IPS-18c (cell line): ENCODE results near the gene CACNA2D3.

Source experiments
- H3K4me3 ChIP-seq: 2 replicates; pipeline ENCODE4 v1.7.0; 2013; ENCODE audit warnings: low read depth, mild to moderate bottlenecking, low read length, moderate library complexity; ENCODE audit not compliant: insufficient read depth
- H3K9me3 ChIP-seq: one replicate; pipeline ENCODE4 v1.6.1; 2013; ENCODE audit warnings: mild to moderate bottlenecking, low read length, moderate library complexity; ENCODE audit not compliant: control insufficient read depth, insufficient read depth

CACNA2D3 gene

DNA sequence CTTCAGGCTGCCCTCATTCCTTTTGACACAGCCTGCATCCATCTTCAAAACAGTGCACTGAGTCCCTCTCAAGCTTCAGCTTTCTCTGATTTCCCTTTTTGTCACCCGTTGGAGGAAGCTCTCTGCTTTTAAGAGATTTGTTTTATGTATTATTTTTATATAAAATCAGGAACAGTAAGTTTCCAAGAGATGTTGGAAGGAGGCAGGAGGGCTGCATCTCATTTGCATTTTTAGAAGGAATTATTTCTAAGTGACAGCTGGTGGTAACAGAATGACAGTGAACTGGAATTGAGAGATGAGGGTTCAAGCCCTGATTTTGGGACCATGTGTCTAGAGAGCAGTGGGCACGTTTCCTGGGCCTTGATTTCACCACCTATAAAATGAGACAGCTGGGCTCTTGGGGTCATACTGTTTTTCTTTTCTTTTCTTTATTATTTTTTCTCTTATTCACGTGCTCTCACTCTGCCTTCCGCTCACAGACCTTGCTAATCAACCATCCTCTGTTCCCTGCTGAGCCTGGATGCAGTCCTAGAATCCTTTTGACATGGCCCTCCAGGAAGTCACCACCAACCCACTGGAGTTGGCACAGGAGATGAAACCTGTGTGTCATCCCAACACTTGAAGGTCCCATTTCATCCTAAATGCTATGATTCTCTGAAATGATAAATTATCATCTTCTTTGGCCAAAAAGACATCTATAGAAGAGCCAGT, 148.6 kb downstream of the CACNA2D3 start:
- H3K9me3 ChIP-seq: no peaks in the 10 kb centered on the region
- H3K4me3 ChIP-seq: no peak overlapping the region

DNA sequence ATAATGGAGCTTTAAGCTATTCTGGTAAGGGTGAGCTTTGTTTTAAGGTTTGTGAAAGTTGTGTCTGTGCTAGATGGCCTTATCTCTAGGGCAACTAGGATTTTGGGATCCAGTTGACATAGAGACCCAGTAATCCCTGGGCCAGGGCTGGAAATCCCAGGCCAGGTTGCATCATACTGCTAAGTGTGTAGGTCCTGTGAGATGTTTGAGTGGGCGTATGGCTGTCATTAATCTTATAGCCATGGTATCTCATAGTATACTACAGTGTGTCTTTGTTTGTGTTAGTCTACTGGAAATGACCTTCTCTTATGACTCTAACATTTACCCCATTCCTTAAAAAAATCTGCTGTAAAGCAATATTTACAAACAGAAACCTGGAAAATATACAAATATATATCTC, 151.4 kb downstream of the CACNA2D3 start:
- Histone ChIP-seq H3K4me3 (no peak overlapping the region), H3K9me3 (no peaks in the 10 kb centered on the region)

DNA sequence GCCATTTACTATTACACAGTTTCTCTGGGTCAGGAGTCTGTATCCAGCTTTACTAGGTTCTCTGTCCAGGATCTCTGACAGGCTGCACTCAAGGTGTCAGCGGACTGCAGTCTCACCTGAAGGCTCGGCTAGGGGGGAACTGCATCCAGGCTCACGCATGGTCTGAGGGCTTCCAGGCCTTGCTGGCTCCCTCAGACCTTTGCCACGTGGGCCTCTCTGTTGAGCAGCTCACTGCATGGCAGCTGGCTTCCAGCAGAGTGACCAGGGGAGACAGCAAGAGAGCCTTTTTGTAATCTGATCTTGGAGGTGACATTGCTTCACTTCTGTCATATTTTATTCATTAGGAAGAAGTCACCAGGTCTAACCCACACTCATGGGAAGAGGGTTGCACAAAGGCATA, 152.3 kb downstream of the CACNA2D3 start:
- no peak overlapping the region for H3K4me3 ChIP-seq

DNA sequence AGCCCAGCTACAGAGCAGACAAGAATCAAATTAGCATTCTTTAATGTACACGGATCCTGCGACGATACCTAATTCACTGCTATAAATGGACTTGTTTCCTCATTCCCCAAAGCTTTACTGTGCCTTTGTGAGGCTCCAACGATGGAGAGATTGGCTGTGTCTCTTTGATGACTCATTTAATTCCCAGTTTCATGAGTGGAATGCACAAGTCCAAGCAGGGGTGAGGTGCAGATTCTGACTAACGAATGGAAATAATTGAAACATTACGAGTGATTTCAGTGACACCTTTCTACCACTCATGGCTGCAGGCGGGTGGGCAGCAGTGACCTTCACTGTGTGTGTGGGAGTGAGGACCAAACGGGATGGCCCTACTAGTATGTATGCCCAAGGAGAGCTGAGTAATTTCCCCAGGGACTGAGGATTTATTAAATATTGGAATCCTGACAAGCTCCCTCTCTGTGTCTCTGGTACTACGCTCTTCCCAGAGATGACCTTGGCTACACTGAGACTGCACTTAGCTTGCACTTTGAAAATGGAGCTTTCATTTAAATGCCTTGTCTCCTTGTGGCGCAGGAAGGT, 156.7 kb downstream of the CACNA2D3 start:
- no peaks in the 10 kb centered on the region for H3K9me3 ChIP-seq
- no peak overlapping the region for H3K4me3 ChIP-seq

More for the DNA sequence above, 152.3 kb downstream of the CACNA2D3 start:
- no peaks in the 10 kb centered on the region for H3K9me3 ChIP-seq

DNA sequence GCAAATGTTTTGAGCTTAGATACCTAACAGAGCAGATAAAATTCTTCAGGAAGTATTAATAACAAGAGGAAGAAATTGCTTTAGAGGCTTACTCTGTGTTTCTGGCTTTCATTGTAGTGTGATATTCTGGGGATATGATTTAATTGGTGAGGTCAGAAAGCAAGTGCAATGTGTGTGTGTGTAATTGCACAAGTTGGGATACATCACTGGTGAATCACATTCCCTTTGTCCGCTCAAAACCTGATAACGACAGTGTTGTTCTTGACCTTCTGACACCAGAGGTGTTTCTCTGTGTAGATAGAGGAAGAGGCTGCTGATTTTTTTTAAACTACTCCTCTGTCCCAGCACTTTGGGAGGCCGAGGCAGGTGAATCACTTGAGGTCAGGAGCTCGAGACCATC, 161.1 kb downstream of the CACNA2D3 start:
- Histone ChIP-seq H3K4me3 (no peak overlapping the region), H3K9me3 (peaks cover 2% of the 10 kb centered on the region)

DNA sequence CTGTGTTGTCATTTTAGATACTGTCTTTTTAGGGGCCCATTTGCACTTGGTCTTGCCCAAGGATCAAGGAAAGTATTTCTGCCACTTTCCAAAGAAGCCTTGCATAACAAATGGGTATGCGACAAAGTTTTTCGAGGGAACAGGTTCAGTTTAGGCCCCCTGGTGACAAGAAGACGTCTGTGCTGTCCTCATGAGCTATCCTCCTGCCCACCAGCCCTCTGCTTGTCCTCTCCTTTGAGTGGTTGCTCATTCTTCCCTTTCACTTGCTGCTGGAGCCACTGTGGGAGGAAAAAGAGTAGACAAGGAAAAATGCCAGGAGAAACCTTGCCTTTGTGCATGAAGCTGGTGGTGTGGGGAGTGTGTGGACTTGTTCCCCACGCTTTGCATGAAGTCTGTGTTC, 171.9 kb downstream of the CACNA2D3 start:
- Histone ChIP-seq H3K9me3 (no peaks in the 10 kb centered on the region), H3K4me3 (no peak overlapping the region)

DNA sequence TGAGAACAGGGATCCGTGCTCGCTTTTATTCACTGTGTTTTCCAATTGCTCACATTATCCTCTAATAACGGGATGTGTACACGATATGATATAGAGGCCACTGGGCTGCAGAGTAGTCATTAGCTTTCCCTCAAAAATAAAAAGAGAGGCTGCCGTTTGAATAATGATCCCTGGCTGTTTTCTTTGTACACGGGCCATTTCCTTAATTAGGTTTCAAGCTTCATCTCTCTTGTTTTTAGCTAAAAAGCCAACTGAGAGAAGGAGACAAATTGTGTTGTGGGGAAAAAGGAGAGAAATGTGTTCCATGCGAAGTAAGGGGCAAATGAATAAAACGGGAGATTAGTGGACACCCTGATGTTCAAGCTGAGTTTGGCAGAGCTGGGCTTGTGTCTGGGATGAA, 174.2 kb downstream of the CACNA2D3 start:
- H3K4me3 ChIP-seq: no peak overlapping the region
- no peaks in the 10 kb centered on the region for H3K9me3 ChIP-seq

DNA sequence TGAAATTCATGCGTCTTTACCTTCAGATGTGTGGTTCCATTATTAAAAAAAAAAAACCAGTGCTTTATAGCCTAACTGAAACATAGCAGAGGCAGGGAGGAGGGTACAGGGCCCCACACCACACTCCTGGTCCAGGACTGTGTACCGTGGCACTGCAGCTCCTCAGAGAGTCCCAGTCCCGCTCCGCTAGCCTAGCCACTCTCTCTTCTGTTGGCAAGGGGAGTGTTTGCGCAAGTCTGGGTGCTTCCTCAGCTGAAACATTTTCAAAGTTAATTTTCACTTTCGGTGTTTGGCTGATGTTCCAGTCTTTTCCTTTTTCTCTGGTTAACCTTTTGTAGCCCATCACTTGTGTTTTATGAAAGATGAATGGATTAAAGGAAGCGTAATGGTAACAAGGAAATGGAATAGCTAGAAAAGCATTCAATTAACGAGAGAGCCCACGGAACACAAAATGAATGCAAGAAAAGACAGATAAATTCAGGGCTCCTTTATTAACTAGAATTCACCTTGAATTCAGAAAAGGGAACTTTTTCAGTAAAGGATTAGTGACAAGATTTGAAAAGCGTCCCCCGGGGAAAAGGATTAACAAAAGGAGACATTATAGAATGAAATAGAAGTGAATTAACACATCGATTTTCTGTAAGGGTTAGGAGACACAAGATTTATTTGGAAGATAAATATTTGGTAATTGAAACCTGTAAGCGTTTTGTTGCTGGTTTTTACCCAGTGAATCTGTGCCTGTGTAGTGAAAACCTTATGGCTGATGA, 177.0 kb downstream of the CACNA2D3 start:
- no peaks in the 10 kb centered on the region for H3K9me3 ChIP-seq
- no peak overlapping the region for H3K4me3 ChIP-seq

DNA sequence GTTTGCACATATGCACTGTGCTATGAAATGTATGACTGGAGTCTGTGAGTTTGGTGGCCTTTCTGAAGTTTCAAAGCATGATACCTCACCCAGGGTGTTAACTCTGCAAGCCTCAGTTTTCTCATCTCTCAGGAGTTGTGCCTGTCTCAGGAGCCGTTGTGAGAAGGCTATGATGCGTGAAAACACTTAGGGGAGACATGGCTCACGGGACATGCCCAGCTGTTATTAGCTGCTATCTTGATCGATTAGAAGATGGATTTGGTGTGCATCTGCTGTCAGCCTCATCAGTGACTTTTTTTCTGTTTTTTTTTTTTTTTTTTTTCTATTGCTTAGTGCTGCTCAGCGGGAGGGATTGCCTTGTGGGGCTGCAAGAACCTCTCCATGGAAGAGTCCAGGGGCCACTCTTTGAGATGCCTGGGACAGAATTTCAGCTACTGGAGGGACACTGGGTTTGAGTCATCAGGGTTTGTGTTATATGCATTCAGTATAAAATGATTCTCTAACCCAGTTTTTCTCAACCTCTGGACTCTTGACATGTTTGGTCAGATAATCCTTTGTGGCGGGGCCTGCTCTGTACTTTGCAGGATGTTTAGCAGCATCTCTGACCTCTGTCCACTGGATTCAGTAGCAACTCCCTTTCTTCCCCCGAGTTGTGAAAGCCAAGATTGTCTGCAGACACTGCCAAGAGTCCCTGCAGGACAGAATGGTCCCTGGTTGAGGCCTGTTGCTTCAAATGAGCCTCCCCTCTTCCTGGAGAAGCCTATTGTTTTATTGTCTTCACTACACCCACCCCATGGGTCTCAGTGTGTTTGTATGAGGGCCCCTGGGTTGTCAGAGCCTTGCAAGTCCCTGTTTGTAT, 181.4 kb downstream of the CACNA2D3 start:
- no peaks in the 10 kb centered on the region for H3K9me3 ChIP-seq

DNA sequence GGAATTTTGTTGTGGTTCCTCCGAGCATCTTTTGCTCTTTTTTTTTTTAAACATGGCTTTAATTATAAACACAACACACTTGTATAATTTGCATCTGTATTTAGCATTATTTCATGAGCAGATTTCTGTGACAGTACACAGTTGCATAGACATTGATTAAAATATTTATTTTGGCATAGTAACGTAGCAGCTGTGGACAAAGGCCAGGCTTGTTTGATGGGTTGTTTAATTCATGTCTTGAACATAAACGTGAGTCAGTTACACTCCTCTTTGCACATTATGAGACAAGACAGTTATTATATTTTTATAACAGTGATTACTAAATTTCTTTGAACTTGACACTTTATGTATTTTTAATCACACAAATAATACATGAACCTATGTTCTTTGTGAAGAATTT, 182.5 kb downstream of the CACNA2D3 start:
- no peaks in the 10 kb centered on the region for H3K9me3 ChIP-seq

More for the DNA sequence above, 181.4 kb downstream of the CACNA2D3 start:
- H3K4me3 ChIP-seq: no peak overlapping the region

DNA sequence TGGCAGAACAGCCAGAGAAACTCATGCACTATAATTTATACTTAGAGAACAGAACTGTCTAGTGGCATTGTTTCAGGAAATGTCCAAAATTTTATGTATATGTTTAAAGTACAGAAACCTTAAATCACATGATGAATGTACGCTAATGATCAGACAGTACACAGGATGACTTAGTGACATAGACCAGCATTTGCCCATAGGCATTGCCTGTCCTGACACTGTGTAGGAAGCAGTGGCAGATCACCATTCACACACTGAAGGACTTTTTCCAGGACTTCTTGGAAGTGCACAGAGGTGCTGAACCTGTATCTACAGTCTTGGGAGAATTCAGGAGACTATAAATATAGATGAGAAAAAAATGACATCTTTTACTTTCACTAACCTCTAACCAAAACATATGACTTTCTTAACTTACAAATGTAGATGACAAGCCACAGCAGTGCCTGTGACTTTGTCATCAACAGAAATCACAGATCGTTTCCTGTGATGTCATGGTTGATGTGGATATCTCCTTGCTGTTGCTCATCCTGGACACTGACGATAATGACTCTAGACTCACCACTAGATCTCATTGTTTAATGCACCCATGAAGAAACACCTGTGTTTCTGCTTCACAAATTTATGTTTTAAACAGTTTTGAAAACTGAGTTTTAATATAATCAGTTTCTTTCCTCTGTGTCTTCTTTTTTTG, 183.2 kb downstream of the CACNA2D3 start:
- H3K4me3 ChIP-seq: no peak overlapping the region
- no peaks in the 10 kb centered on the region for H3K9me3 ChIP-seq

More for the DNA sequence above, 182.5 kb downstream of the CACNA2D3 start:
- no peak overlapping the region for H3K4me3 ChIP-seq

DNA sequence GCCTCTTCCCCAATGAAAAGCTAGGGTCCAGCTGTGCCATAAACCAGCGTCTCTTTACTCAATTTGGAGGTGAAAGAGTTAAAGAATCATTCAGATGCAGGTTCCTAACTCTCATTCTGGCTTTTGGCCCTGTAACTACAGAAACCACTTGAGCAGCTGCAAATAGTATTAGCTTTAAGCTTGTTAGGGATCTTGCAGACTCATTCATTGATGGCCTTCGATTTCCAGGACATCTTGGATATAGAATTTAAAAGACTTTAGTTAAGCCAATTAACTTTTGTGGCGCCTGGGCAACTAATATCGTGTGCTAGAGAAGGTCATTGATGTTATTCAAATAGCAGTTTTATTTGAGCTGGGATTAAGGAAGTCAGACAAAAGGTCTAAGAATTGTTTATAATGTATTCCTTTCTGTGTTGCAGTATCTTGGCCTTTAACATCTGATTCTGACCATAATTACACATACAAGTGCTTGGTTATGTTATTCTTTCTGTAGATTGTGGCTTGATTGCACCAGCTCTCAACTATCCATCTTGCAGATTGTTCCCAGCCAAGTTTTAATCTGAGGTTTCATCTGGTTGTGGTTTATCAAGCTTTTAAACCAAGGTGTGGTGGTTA, 185.3 kb downstream of the CACNA2D3 start:
- Histone ChIP-seq H3K9me3 (no peaks in the 10 kb centered on the region), H3K4me3 (no peak overlapping the region; the same call in 1 of the 2 replicates)

DNA sequence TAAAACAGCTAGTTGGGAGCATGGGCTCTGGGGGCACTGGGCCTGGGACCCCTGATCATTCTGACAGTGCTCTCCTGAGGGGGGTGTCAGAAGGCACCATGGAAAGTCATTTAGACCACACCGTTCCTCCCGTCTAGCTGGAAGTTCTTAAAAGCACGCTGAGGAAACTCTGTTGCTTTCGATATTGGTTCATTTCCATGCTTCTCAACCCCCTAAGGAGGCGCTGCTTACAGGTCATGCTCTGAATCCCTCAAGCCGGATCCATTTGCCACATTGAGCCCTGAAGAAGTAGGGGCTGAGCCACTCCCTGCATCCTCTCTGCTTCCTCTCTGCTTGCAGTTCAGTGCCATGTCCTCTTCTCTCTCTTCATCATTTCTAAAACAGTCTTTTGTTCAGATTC, 187.2 kb downstream of the CACNA2D3 start:
- Histone ChIP-seq H3K4me3 (no peak overlapping the region), H3K9me3 (no peaks in the 10 kb centered on the region)

DNA sequence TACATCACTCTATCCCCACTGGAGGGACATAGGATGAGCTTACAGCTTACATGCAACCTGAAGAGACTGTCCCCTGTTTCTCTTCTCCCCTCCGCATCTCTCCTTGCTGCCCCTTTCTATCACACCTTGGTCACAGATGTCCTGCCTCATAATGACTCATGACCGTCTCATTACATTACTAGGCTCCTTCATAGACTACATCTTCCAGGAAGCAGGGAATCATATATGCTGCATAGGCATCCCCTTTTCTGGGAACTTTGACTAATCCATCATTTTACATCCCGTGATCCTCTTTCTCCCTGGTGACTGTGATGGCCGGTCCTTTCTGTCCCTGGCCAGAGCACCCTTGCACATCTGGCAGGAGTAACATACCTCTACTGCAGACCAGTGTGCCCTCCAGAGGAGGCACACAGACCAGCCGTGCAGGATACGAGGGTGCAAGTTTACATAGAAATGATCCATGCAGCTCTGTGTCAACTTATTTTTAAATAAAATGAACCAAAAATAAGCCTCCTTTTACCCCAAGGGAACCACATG, 188.9 kb downstream of the CACNA2D3 start:
- H3K9me3 ChIP-seq: no peaks in the 10 kb centered on the region
- no peak overlapping the region for H3K4me3 ChIP-seq

DNA sequence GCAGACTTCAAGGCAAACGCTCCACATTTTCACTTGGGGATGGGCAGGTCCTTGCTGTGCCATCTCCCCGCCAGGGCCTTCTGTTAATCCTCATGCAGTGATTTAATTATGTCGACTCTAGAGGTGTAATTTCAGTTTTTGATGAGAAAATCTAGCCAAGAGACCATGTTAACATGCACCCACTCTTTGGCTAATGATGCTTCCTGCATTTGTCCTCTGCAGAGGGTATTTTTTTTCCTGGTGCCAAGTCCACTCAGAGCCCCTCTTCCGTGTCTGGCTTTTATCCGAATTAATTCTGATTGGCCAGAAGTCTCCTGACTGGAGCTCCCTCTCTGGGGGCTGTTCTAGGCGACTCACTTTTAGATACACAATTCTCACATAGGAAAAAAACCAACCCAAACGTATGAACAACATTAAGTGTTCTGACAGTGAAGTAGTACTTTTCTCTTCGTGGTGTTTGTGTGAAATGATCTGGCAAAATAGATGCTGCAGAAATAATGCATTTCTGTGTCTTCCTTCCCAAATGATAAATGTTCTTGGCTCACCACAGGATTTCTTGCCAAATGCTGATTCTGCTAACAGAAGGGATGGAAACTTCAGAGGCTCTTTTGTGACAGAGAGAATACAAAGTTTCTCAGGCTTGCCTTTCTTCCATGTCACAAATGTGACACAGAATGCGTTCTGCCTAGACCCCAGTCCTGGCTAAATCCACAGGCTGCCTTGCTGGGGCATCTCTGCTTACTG, 190.0 kb downstream of the CACNA2D3 start:
- Histone ChIP-seq H3K9me3 (no peaks in the 10 kb centered on the region), H3K4me3 (no peak overlapping the region)

DNA sequence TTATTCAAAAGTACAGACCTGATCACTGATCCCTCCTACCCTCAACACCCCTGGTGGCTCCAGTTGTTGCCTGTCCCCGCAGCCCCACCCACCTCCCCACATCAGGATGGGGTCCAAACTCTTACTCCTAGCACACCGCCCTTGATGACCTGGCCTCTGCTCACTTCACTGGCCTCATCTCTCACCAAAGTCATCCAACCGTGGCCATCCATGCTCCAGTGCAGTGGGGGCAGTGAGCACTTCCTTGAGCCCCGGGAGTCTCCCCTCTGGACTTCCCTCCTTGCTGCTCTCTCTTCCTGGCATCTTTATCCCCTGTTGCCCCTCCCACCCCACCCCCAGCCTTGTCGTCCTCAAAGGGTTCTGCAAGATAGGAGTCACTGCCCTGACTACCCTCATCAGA, 191.1 kb downstream of the CACNA2D3 start:
- Histone ChIP-seq H3K9me3 (no peaks in the 10 kb centered on the region), H3K4me3 (no peak overlapping the region)
